ENCODE data around the gene SCN5A.

Gene SCN5A

GRCh38 chr3:38562467-38562925 lies 87.0 kb downstream of the SCN5A start:
- no peak for TF ChIP-seq CTCF (IDR thresholded peaks at IDR 0.05)
- no peak overlapping the region for H3K27ac Mint-ChIP-seq
- H3K4me3 Mint-ChIP-seq = no peak overlapping the region
- DNase-seq = no peak
- H3K36me3 Mint-ChIP-seq (ENCODE audit: low read depth) = no peaks in the 10 kb centered on the region
- peaks cover 4% of the 10 kb centered on the region for H3K4me1 Mint-ChIP-seq
- H3K27me3 Mint-ChIP-seq (ENCODE audit: low read depth, poor library complexity) = peaks cover 6% of the 10 kb centered on the region
- H3K9me3 Mint-ChIP-seq = no peaks in the 10 kb centered on the region

- peaks cover 6% of the 10 kb centered on the region for H3K27me3 Mint-ChIP-seq (ENCODE audit: low read depth, poor library complexity)
These were observed 87.6 kb downstream of the SCN5A start for GRCh38 chr3:38561746-38562466.

GRCh38 chr3:38560996-38561717 lies 88.3 kb downstream of the SCN5A start:
- Mint-ChIP-seq H3K4me1 (peaks cover 4% of the 10 kb centered on the region), H3K36me3 (ENCODE audit: low read depth) (no peaks in the 10 kb centered on the region), H3K27ac (no peak overlapping the region), H3K4me3 (no peak overlapping the region), H3K27me3 (ENCODE audit: low read depth, poor library complexity) (peaks cover 10% of the 10 kb centered on the region), H3K9me3 (no peaks in the 10 kb centered on the region)
- no peak for DNase-seq
- TF ChIP-seq CTCF (IDR thresholded peaks at IDR 0.05) = no peak

More at GRCh38 chr3:38561746-38562466, 87.6 kb downstream of the SCN5A start:
- Mint-ChIP-seq H3K9me3 (no peaks in the 10 kb centered on the region), H3K36me3 (ENCODE audit: low read depth) (no peaks in the 10 kb centered on the region), H3K4me1 (peaks cover 4% of the 10 kb centered on the region), H3K4me3 (no peak overlapping the region), H3K27ac (no peak overlapping the region)
- TF ChIP-seq CTCF (IDR thresholded peaks at IDR 0.05) = no peak
- DNase-seq = no peak

- no peaks in the 10 kb centered on the region for H3K9me3 Mint-ChIP-seq
- no peak for DNase-seq
- no peak for TF ChIP-seq CTCF (IDR thresholded peaks at IDR 0.05)
- H3K4me1 Mint-ChIP-seq = peaks cover 4% of the 10 kb centered on the region
- H3K27me3 Mint-ChIP-seq (ENCODE audit: low read depth, poor library complexity) = peaks cover 13% of the 10 kb centered on the region
- no peak overlapping the region for H3K4me3 Mint-ChIP-seq
- H3K36me3 Mint-ChIP-seq (ENCODE audit: low read depth) = no peaks in the 10 kb centered on the region
- no peak overlapping the region for H3K27ac Mint-ChIP-seq
These were observed 89.2 kb downstream of the SCN5A start for GRCh38 chr3:38560284-38560683.

GRCh38 chr3:38558864-38559263 lies 90.6 kb downstream of the SCN5A start:
- peaks cover 4% of the 10 kb centered on the region for H3K9me3 Mint-ChIP-seq
- no peak for DNase-seq
- H3K27me3 Mint-ChIP-seq (ENCODE audit: low read depth, poor library complexity) = peaks cover 15% of the 10 kb centered on the region
- no peak overlapping the region for H3K27ac Mint-ChIP-seq
- TF ChIP-seq CTCF (IDR thresholded peaks at IDR 0.05) = no peak
- peaks cover 4% of the 10 kb centered on the region for H3K36me3 Mint-ChIP-seq (ENCODE audit: low read depth)
- H3K4me3 Mint-ChIP-seq = no peak overlapping the region
- peaks cover 4% of the 10 kb centered on the region for H3K4me1 Mint-ChIP-seq
